NCI-H345 (cell line): ENCODE data around the gene SRSF10.
"Not testable (repeated sequence)": the region's sequence is repeated elsewhere in the genome, so short reads cannot be mapped to it uniquely, and the experiment has no call there.

Source experiments
- DNase-seq: peaks from one replicate; lab custom pipeline; 2025; lab: John Stamatoyannopoulos, UW

The SRSF10 gene

GRCh38 chr1:23958810-23959460, 21.2 kb downstream of the SRSF10 start:
- peak; percentile 94 for DNase-seq

GRCh38 chr1:23958040-23958809, 21.9 kb downstream of the SRSF10 start:
- not testable (repeated sequence) for DNase-seq

- DNase-seq: peak; percentile 12
These were observed 23.0 kb downstream of the SRSF10 start for GRCh38 chr1:23957096-23957495.

- no peak for DNase-seq
These were observed 27.1 kb downstream of the SRSF10 start for GRCh38 chr1:23953020-23953419.

GRCh38 chr1:23947366-23947765, 32.8 kb downstream of the SRSF10 start:
- DNase-seq: no peak

- no peak for DNase-seq
These were observed 43.5 kb downstream of the SRSF10 start for GRCh38 chr1:23936481-23937176.

- DNase-seq: no peak
These were observed 48.6 kb downstream of the SRSF10 start for GRCh38 chr1:23931491-23931880.

GRCh38 chr1:23930861-23931490, 49.2 kb downstream of the SRSF10 start:
- no peak for DNase-seq

GRCh38 chr1:23930270-23930669, 49.9 kb downstream of the SRSF10 start:
- no peak for DNase-seq

- no peak for DNase-seq
These were observed 51.3 kb downstream of the SRSF10 start for GRCh38 chr1:23928789-23929188.

GRCh38 chr1:23927097-23927496, 53.0 kb downstream of the SRSF10 start:
- no peak for DNase-seq

- no peak for DNase-seq
These were observed 54.8 kb downstream of the SRSF10 start for GRCh38 chr1:23925279-23925678.

- DNase-seq: no peak
These were observed 55.5 kb downstream of the SRSF10 start for GRCh38 chr1:23924601-23925000.

- no peak for DNase-seq
These were observed 56.3 kb downstream of the SRSF10 start for GRCh38 chr1:23923592-23924499.

GRCh38 chr1:23922321-23922943, 57.7 kb downstream of the SRSF10 start:
- no peak for DNase-seq

GRCh38 chr1:23916209-23917131, 63.7 kb downstream of the SRSF10 start:
- DNase-seq: peak; percentile 21

- no peak for DNase-seq
These were observed 64.7 kb downstream of the SRSF10 start for GRCh38 chr1:23915466-23915865.

GRCh38 chr1:23914921-23915320, 65.2 kb downstream of the SRSF10 start:
- no peak for DNase-seq
